Adrenal gland (tissue), 12 donors: ENCODE results near the gene VWA3A. TPM values are rescaled to one million over a fixed set of nuclear protein-coding genes. Genes with fewer than 3 reads are reported as not detected.

Experiments
- DNase-seq, 7 donors: peaks; one replicate each; pipeline ENCODE4 v3.0.0-alpha.2; 2019 to 2020
- H3K27ac ChIP-seq, 5 donors: fragments of 200-600 bp; sonication (generic) in 4 of 5; 1 replicate in 3 of 5; 2 replicates in 2 of 5; pipeline versions ENCODE4 v1.5.1 to v1.8.0; 2016 to 2020; ENCODE audit warnings: mild to moderate bottlenecking in 1 of 5
- H3K27me3 ChIP-seq: fragments of 200-600 bp; 2 replicates; pipeline ENCODE4 v1.8.0; 2021
- H3K36me3 ChIP-seq, 2 donors: fragments of 200-600 bp; replicated peaks in 1 of 2; 1 replicate in 1 of 2; 2 replicates in 1 of 2; pipeline versions ENCODE4 v1.5.1 to v1.8.0; 2018 to 2022
- H3K4me1 ChIP-seq, 2 donors: fragments of 200-600 bp; replicated peaks in 1 of 2; 1 replicate in 1 of 2; 2 replicates in 1 of 2; pipeline versions ENCODE4 v1.5.1 to v1.8.0; 2018 to 2021
- H3K4me3 ChIP-seq, 4 donors: fragments of 200-600 bp; sonication (generic) in 3 of 4; one replicate each; pipeline ENCODE4 v1.5.1; 2016 to 2018
- H3K9me3 ChIP-seq, 3 donors: fragments of 200-600 bp; sonication (generic) in 1 of 3; replicated peaks in 1 of 3; 1 replicate in 2 of 3; 2 replicates in 1 of 3; pipeline versions ENCODE4 v1.5.1 to v1.8.0; 2016 to 2021
- POLR2A ChIP-seq, 2 donors: fragments of 450-650 bp; IDR thresholded peaks; one replicate each; pipeline ENCODE4 v1.6.1; 2017; ENCODE audit warnings: antibody characterized with exemption in 2 of 2, mild to moderate bottlenecking in 2 of 2, moderate library complexity in 1 of 2
- WGBS, 4 donors: extraction: QIAGEN DNeasy Blood & Tissue Kit in 2 of 4; methylation state at CpG; one replicate each; pipeline versions ENCODE4 v1.1.5 to v1.1.7; 2013 to 2017; 5-methylcytosine and 5-hydroxymethylcytosine counted together
- intact Hi-C, 2 donors: fragments of 100-400 bp; cut with DNase I; formaldehyde crosslinking; loops; one replicate each; pipeline versions ENCODE4 v1.14.1 to v1.15.0; 2022 to 2023
- polyA plus RNA-seq, 3 donors: library from polyadenylated mRNA; stranded (reverse); fragments of 200-250 nt in 2 of 3; fragments of 350-450 nt in 1 of 3; fragmentation: Illumina TruSeq in 1 of 3; extraction: RNeasy Lipid Tissue Mini Kit (QIAGEN cat#74804) in 1 of 3; gene quantifications; one replicate each; pipeline ENCODE4 v1.2.3, GENCODE V29; 2013 to 2014
- total RNA-seq, 9 donors: library from RNA; depleted of rRNA in 4 of 9; stranded (reverse); fragments of >200 nt in 4 of 9; fragments of 120-200 nt in 1 of 9; fragmentation: NEBNext Ultra II Directional in 1 of 9; extraction: Animal tissue kit (Norgen Biotek cat#: 25700) in 1 of 9; gene quantifications; one replicate each; pipeline versions ENCODE4 v1.1.0 to v1.2.4, GENCODE V29; 2013 to 2023
- TF ChIP-seq, protein P1 (sequence below), 6 experiments: fragments of 450-650 bp in 4 of 6; fragments of 200-600 bp in 2 of 6; sonication (generic) in 1 of 6; IDR thresholded peaks; 1 replicate in 5 of 6; 2 replicates in 1 of 6; pipeline versions ENCODE4 v1.5.1 to v1.8.0; 2016 to 2021; ENCODE audit warnings: antibody characterized with exemption in 6 of 6, mild to moderate bottlenecking in 2 of 6, moderate library complexity in 1 of 6
- donor health status: healthy with polysubstance abuse.
- donor health status: Bipolar disorder and iron deficiency.
- donor health status: DM: yes; HTN: yes; CAD: no.
- donor health status: DM: no; HTN: no; CAD: no.
- donor health status: DM: no; HTN: no; CAD: no.
- donor health status: DM: yes; HTN: yes; CAD: no.

Gene VWA3A
- total and polyA plus RNA-seq, 12 donors = 0.17 to 0.72 (median 0.29) TPM; not detected in 6

DNA sequence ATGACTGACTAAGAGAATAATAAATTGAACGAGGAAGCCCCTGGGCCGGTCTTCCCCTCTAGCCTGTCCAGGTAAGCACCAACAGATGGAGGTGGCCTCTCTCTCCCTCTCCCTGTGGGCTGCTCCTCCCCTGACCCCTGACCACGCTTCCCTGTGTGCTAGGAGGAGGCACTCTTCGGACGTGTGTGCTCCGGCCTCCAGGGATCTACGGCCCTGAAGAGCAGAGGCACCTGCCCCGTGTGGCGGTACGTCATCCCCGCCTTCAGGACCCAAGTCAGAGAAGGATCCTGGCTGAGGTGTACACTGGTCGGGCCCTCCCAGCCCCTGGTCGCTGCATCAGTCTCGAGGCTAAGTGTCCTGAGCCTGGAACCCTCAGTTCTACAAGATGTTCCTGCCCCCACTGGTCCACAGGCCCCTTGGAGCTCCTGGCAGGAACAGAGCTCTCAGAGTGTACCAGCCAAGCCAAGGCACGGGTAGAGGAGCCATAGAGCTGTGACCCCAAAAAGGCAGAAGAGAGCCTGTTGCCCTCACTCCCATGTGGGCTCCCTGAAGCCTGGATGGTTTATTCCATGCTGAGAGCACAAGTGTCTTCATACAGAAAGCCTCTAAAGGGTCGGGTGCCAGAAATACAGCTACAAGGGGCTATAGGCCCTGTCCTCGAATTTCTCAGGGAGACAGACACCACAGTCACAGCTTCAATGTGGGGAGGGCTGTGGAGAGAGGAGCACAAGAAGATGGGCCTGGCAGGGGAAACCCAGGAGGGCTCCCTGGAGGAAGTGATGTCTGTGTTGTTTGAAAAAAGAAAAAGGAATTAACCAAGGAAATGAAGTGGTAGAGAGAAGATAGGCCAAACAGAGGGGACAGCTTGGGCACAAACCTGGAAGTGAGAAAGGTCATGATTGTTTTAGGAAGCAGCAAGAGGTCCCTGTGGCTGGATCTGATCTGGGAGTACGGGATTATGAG lies 85.9 kb downstream of the VWA3A start:
- no peak for TF ChIP-seq POLR2A (IDR thresholded peaks at IDR 0.05)
- TF ChIP-seq, protein P1, sequence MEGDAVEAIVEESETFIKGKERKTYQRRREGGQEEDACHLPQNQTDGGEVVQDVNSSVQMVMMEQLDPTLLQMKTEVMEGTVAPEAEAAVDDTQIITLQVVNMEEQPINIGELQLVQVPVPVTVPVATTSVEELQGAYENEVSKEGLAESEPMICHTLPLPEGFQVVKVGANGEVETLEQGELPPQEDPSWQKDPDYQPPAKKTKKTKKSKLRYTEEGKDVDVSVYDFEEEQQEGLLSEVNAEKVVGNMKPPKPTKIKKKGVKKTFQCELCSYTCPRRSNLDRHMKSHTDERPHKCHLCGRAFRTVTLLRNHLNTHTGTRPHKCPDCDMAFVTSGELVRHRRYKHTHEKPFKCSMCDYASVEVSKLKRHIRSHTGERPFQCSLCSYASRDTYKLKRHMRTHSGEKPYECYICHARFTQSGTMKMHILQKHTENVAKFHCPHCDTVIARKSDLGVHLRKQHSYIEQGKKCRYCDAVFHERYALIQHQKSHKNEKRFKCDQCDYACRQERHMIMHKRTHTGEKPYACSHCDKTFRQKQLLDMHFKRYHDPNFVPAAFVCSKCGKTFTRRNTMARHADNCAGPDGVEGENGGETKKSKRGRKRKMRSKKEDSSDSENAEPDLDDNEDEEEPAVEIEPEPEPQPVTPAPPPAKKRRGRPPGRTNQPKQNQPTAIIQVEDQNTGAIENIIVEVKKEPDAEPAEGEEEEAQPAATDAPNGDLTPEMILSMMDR (IDR thresholded peaks at IDR 0.05) = no peak
- Histone ChIP-seq H3K36me3 (no peaks in the 10 kb centered on the region), H3K9me3 (no peaks in the 10 kb centered on the region), H3K27me3 (no peaks in the 10 kb centered on the region), H3K4me1 (no peaks in the 10 kb centered on the region), H3K27ac (no peak overlapping the region), H3K4me3 (no peak overlapping the region)
- DNase-seq = no peak
- intact Hi-C loops = no loop called here
- 78 to 83% (median 81%) methylated on average over 6 to 18 of the region's 18 CpGs for WGBS, 4 donors

DNA sequence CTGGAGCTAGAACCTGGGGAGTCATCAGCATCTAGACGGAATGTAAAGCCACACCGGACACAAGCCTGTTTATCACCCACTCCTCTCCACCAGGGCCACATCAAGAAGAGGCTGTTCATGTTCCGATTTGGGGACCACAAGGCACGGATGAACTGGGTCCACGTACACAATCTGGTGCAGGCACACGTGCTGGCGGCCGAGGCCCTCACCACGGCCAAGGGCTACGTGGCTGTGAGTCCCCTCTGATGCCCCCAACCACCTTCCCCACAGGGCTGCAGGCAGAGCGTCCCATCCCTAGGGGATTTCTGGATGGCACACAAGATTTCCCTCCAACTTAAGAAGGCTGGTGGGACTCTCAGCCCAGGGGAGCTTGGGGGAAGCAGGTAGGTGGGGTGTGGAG lies 89.1 kb downstream of the VWA3A start:
- DNase-seq = no peak
- Histone ChIP-seq H3K4me3 (no peak overlapping the region), H3K27me3 (no peaks in the 10 kb centered on the region), H3K4me1 (no peaks in the 10 kb centered on the region), H3K9me3 (no peaks in the 10 kb centered on the region), H3K27ac (no peak overlapping the region), H3K36me3 (no peaks in the 10 kb centered on the region)
- TF ChIP-seq, protein P1 (IDR thresholded peaks at IDR 0.05) = no peak
- no peak for TF ChIP-seq POLR2A (IDR thresholded peaks at IDR 0.05)
- 70 to 92% (median 86%) methylated on average over 5 to 11 of the region's 11 CpGs for WGBS, 4 donors
- intact Hi-C loops = no loop called here

DNA sequence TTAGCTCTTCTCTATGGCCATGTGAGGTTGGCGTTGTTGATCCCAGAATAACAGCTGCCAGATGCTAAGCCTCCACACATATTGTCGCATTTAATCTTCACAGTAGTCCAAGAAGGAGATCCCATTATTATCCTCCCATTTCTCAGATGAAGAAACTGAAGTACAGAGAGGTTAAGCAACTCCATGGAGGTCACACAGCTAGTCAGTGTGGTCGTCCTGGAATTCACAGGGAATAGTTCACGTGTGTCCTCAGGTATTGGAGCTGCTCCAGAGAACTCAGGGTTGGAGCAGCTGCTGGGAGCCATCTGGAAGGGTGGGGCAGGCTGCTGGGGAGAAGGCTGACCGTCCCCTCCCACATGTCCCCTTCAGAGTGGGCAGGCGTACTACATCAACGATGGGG lies 89.5 kb downstream of the VWA3A start:
- TF ChIP-seq POLR2A (IDR thresholded peaks at IDR 0.05) = no peak
- TF ChIP-seq, protein P1 (IDR thresholded peaks at IDR 0.05) = no peak
- H3K9me3 ChIP-seq = no peaks in the 10 kb centered on the region
- H3K4me1 ChIP-seq = no peaks in the 10 kb centered on the region
- H3K27me3 ChIP-seq = no peaks in the 10 kb centered on the region
- no peak overlapping the region for H3K4me3 ChIP-seq
- H3K36me3 ChIP-seq = no peaks in the 10 kb centered on the region
- intact Hi-C loops = no loop called here
- 81 to 88% (median 85%) methylated on average over 6 to 7 of the region's 7 CpGs for WGBS, 4 donors
- no peak overlapping the region for H3K27ac ChIP-seq
- no peak for DNase-seq

DNA sequence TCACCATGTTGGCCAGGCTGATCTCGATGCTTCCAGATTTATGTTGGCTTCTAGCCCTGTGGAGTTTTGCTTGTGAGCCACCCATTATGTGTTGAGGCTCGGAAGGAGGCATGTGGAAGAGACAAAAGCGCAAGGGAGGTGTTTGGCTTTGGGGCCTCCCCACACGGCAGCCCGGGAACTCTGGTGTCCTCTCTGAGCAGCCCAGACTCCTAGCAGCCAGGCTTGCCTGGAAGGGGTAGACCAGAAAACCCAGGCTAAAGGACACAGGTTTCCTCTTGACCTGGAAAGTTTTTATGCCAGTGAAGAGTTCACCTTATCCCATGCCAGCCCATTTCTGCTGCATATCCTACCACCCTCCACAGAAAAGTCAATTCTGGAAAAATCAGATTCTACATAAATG lies 91.0 kb downstream of the VWA3A start:
- no peaks in the 10 kb centered on the region for H3K9me3 ChIP-seq
- H3K27ac ChIP-seq = no peak overlapping the region
- WGBS, 4 donors = 81 to 98% (median 87%) methylated on average over 5 of the region's 5 CpGs
- H3K4me3 ChIP-seq = no peak overlapping the region
- DNase-seq = no peak
- H3K4me1 ChIP-seq = peaks cover 0 to 2% of the 10 kb centered on the region in 2 donors
- intact Hi-C loops = no loop called here
- H3K36me3 ChIP-seq = no peaks in the 10 kb centered on the region
- H3K27me3 ChIP-seq = no peaks in the 10 kb centered on the region
- TF ChIP-seq POLR2A (IDR thresholded peaks at IDR 0.05) = no peak
- TF ChIP-seq, protein P1 (IDR thresholded peaks at IDR 0.05) = no peak
